ENCODE measurements around the gene HP1BP3.
"Not testable (repeated sequence)": the region's sequence is repeated elsewhere in the genome, so short reads cannot be mapped to it uniquely, and the experiment has no call there.

Gene HP1BP3, protein sequence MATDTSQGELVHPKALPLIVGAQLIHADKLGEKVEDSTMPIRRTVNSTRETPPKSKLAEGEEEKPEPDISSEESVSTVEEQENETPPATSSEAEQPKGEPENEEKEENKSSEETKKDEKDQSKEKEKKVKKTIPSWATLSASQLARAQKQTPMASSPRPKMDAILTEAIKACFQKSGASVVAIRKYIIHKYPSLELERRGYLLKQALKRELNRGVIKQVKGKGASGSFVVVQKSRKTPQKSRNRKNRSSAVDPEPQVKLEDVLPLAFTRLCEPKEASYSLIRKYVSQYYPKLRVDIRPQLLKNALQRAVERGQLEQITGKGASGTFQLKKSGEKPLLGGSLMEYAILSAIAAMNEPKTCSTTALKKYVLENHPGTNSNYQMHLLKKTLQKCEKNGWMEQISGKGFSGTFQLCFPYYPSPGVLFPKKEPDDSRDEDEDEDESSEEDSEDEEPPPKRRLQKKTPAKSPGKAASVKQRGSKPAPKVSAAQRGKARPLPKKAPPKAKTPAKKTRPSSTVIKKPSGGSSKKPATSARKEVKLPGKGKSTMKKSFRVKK

DNA sequence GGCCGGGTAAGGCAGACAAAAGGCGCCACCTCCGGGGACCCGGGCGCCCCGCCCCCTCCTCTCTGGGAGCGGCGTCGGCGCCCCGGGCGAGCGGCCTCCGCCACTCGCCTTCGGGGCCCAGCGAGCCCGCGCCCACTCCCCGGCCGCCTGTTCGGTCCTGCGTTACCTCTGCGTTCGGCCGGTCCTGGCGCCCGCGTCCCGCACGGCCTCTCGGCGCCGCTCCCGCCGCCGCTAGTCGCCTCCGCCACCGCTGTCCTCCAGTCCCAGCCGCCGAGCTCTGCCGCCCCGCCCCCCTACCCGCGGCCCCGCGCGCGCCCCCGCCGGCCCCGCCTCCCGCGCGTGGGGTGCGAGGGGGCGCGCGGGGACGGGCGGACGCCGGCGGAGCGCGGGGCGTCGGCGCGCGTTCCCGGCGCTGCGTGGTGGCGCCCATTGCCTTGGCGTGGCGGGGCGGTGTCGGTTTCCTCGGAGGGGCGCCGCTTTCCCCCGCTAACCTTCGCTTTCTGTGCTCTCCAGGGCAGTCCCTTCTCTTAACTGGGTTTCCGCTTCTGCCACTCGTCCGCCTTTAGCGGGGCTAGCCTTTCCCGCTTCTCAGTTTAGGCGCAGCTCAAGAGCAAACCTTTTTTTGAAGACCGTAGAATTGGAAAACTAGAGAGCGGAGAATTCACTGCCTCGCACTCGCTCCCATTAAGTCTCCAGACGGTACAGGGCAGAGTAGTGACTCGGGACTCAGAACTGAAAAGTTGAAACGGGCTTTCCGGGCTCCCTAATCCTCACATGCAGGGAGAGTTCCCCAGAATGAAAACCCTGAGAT, at the start of gene HP1BP3:
TSS of gene HP1BP3 (minus strand) at position 279 of the 811 bp plus-strand sequence. CDS start 6,867 bp downstream, outside the sequence.
- DNase-seq, result peak; percentile 70

DNA sequence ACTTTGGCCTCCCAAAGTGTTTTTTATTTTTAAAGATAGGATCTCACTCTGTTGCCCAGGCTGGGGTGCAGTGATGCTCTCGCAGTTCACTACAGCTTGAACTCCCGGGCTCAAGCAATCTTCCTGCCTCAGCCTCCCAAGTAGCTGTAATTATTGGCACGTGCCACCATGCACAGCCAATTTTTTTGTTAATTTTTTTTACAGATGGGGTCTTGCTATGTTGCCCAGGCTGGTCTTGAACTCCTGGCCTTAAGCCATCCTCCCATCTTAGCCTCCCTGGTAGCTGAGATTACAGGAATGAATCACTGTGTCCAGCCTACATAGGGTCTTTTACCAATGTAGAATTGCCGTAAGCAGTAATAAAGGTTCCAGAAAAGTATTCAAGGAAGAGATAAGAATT, 49.1 kb upstream of the HP1BP3 start:
- DNase-seq, result no peak

- no peak for DNase-seq
Measured at GRCh38 chr1:20834780-20835179, 47.7 kb upstream of the HP1BP3 start.

GRCh38 chr1:20834192-20834591, 47.1 kb upstream of the HP1BP3 start:
- no peak for DNase-seq

DNA sequence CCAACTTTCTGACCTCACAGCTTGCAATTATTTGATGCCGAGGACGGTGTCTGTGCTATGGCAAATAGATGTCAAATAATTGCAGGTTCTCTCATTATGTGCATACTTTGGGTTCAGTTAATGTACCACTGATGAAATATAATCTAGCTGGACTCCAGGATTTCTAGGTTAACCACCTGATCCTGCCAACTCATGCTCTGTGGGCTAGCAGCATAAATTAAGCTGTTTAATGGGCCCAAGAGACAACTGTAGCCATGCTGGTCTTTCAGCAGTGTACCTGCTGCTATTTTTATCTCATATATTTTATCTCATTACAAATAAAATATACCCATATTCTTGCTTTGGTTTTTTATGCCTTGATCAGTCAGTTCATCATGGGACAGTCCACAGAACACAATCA, 43.3 kb upstream of the HP1BP3 start:
- no peak for DNase-seq

- DNase-seq, result no peak
Measured at GRCh38 chr1:20829946-20830345, 42.8 kb upstream of the HP1BP3 start.

GRCh38 chr1:20829531-20829930, 42.4 kb upstream of the HP1BP3 start:
- DNase-seq, result no peak

- no peak for DNase-seq
Measured at GRCh38 chr1:20823845-20824244, 36.7 kb upstream of the HP1BP3 start.

- no peak for DNase-seq
Measured at GRCh38 chr1:20821466-20821865, 34.4 kb upstream of the HP1BP3 start.

GRCh38 chr1:20819818-20820217, 32.7 kb upstream of the HP1BP3 start:
- DNase-seq, result no peak

- DNase-seq, result no peak
Measured at GRCh38 chr1:20814534-20814871, 27.4 kb upstream of the HP1BP3 start.

DNA sequence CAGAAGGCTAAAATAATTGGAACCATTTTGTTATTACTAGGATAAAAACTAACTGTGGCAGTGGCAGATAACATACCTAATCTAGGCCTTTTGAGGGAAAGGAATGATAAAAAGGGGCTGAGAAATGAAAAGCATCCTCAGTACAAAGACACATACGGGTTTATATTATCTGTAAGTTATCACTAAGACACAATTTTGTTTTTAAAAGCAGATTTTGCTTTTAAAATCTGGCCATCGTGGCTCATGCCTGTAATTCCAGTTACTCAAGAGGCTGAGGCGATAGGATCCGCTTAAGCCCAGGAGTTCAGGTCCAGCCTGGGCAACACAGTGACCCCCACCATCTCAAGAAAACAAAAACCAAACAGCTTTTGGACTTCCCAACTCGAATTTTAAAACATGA, 24.8 kb upstream of the HP1BP3 start:
- no peak for DNase-seq

- no peak for DNase-seq
Measured at GRCh38 chr1:20793236-20793635, 6.1 kb upstream of the HP1BP3 start.

DNA sequence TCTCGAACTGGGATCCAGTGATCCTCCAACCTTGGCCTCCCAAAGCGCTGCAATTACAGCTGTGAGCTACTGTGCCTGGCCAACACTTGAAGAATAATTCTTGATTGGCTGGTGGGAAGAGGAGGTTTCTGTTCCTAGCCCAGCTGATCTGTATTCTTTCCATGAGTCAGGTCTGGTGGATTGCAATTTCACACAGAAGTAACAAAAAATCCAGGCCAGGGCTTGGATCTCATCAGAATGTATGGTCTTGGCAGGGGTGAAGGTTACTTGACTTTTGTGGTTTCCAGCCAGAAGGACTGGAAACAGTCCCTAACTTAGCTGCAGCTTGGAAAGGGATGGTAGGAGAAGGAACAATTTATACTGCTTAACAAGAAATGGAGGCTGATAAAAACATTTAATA, 5.1 kb upstream of the HP1BP3 start:
- no peak for DNase-seq

GRCh38 chr1:20790785-20791184, 3.7 kb upstream of the HP1BP3 start:
- no peak for DNase-seq

GRCh38 chr1:20789598-20789997, 2.5 kb upstream of the HP1BP3 start:
- DNase-seq, result not testable (repeated sequence)

- DNase-seq, result peak; percentile 69
Measured at GRCh38 chr1:20787840-20788795, 1.0 kb upstream of the HP1BP3 start.

GRCh38 chr1:20786253-20787028, 666 bp downstream of the HP1BP3 start:
- peak; percentile 95 for DNase-seq

DNA sequence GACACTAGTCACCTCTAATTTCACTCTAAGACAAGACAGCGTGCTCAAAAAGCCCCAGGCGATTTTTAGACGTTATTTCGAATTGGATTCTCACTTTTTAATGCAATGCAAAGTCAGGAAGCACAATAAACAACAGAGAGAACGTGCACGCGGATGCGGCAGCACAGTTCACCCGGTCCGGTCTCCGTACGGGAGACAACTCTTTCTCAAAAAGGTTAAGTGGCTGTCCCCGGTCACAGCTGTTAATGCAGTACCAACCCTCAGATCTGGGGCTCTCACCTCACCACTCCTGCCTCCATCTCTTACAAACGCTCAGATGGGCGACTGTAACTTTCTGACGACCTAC, 1.2 kb downstream of the HP1BP3 start:
- peak; percentile 45 for DNase-seq

DNA sequence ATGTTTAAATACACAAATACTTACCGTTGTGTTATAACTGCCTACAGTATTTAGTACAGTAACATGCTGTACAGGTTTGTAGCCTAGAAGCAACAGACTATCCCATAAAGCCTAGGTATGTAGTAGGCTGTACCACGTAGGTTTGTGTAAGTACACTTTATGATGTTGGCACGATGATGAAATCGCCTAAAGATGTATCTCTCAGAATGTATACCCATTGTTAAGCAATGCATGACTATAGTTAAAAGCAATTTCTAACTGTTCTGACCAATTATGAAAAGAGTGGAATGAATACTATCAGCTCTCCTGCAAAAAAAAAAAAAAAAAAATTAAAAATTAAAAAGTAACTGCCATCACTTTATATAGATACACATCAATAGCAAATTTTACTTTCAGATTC, 11.4 kb downstream of the HP1BP3 start:
- DNase-seq, result no peak

- no peak for DNase-seq
Measured at GRCh38 chr1:20771780-20772179, 15.3 kb downstream of the HP1BP3 start.

Data from NCI-H2227 treated with DMSO at 0.1 percent for 48 hours (cell line).